ENCODE data around the gene STPG3. TPM values are rescaled to one million over a fixed set of nuclear protein-coding genes. Genes with fewer than 3 reads are reported as not detected.

Gene STPG3
- total and polyA plus RNA-seq, 12 donors, result 0.25 to 3.1 (median 0.32) TPM; not detected in 9

DNA sequence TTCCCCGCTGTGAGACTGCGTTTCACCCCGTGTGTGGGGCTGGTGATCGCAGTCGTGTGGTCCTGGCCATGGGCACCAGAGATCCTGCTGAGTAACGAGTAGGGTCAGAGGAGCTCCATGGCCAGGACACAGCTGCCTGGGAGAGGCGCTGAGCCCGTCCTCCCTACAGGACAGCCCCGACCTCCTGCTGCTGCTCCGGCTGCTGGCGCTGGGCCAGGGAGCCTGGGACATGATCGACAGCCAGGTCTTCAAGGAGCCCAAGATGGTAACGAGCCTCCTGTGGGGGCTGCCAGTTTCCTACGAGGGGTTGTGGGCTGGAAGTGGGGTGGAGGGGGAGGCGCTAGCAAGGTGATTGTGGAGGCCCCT lies 15.1 kb downstream of the STPG3 start:
- Histone ChIP-seq H3K4me1 (replicated peaks in 1 of 2) (peaks cover 4 to 16% of the 10 kb centered on the region in 2 donors), H3K4me3 (no peak overlapping the region), H3K27ac (no peak overlapping the region), H3K9me3 (replicated peaks in 1 of 3) (no peaks in the 10 kb centered on the region), H3K36me3 (replicated peaks in 1 of 2) (peaks cover 0 to 35% of the 10 kb centered on the region in 2 donors), H3K27me3 (no peaks in the 10 kb centered on the region)
- WGBS, 4 donors, result 75 to 91% (median 82%) methylated on average over 11 to 15 of the region's 15 CpGs
- peak in 3 of 7 donors; percentile 16 to 25 (median 23) for DNase-seq
- intact Hi-C loops (cut with DNase I), result no loop called here
- TF ChIP-seq POLR2A (IDR thresholded peaks at IDR 0.05), result no peak
- TF ChIP-seq, protein P1, sequence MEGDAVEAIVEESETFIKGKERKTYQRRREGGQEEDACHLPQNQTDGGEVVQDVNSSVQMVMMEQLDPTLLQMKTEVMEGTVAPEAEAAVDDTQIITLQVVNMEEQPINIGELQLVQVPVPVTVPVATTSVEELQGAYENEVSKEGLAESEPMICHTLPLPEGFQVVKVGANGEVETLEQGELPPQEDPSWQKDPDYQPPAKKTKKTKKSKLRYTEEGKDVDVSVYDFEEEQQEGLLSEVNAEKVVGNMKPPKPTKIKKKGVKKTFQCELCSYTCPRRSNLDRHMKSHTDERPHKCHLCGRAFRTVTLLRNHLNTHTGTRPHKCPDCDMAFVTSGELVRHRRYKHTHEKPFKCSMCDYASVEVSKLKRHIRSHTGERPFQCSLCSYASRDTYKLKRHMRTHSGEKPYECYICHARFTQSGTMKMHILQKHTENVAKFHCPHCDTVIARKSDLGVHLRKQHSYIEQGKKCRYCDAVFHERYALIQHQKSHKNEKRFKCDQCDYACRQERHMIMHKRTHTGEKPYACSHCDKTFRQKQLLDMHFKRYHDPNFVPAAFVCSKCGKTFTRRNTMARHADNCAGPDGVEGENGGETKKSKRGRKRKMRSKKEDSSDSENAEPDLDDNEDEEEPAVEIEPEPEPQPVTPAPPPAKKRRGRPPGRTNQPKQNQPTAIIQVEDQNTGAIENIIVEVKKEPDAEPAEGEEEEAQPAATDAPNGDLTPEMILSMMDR (IDR thresholded peaks at IDR 0.05), result no peak

DNA sequence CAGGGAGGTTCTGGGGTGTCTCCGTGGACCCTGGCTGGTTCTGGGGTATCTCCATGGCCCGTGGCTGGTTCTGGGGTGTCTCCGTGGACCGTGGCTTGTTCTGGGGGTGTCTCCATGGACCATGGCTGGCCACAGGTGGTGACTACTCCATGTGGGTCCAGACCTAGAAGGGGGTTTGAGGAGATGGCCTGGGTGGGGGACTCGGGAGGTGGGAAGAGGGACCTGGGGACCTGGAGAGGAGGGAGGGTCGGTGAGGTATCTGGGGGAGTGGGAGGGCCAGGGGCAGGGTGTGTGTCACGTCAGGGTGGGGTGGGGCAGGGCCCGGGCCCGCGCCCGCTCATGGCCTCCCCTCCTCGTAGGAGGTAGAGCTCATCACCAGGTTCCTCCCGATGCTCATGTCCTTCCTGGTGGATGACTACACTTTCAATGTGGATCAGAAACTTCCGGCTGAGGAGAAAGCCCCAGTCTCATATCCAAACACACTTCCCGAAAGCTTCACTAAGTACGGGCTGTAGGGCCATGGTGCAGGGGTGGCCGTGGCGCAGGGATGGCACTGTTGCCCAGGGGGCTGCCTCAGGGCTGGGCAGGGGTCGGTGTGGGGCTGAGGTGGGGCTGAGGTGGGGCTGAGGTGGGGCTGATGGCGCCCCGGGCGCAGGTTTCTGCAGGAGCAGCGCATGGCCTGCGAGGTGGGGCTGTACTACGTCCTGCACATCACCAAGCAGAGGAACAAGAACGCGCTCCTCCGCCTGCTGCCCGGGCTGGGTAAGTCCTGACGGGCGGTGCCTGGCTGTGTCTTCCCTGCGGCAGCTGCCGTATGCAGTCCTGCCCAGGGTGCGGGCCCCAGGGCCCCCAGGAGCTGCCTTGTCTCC lies 15.7 kb downstream of the STPG3 start:
- Histone ChIP-seq H3K9me3 (replicated peaks in 1 of 3) (no peaks in the 10 kb centered on the region), H3K36me3 (replicated peaks in 1 of 2) (peaks cover 0 to 37% of the 10 kb centered on the region in 2 donors), H3K4me1 (replicated peaks in 1 of 2) (peaks cover 4 to 16% of the 10 kb centered on the region in 2 donors), H3K4me3 (no peak overlapping the region), H3K27ac (no peak overlapping the region), H3K27me3 (no peaks in the 10 kb centered on the region)
- intact Hi-C loops (cut with DNase I), result no loop called here
- 84 to 95% (median 89%) methylated on average over 14 to 34 of the region's 34 CpGs for WGBS, 4 donors
- TF ChIP-seq, protein P1 (IDR thresholded peaks at IDR 0.05), result no peak
- TF ChIP-seq POLR2A (IDR thresholded peaks at IDR 0.05), result no peak
- no peak for DNase-seq

DNA sequence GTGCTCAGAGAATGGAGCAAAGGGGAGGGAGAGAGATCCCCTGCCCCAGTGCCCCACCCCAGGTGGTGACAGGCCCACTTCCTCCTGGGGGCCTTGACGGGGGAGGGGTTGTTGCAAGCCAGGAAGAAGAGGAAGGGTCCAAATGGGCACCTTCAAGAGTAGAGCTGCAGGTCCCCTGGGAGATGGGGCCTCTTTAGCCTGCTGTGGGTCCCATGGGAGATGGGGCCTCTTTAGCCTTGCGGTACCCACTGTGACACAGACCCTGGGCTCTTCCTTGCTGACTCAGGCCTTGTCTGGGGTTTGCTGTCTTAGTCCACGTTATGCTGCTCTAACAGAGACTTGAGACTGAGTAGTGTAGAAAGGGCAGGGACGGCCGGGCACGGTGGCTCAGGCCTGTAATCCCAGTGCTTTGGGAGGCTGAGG lies 16.9 kb downstream of the STPG3 start:
- no peak for TF ChIP-seq POLR2A (IDR thresholded peaks at IDR 0.05)
- TF ChIP-seq, protein P1 (IDR thresholded peaks at IDR 0.05), result no peak
- intact Hi-C loops (cut with DNase I), result no loop called here
- H3K4me3 ChIP-seq, result no peak overlapping the region
- peaks cover 4 to 16% of the 10 kb centered on the region in 2 donors for H3K4me1 ChIP-seq (replicated peaks in 1 of 2)
- peak overlapping the region in 1 of 5 donors; percentile 81 for H3K27ac ChIP-seq
- WGBS, 4 donors, result 81 to 93% (median 87%) methylated on average over 6 of the region's 6 CpGs
- no peaks in the 10 kb centered on the region for H3K27me3 ChIP-seq
- peak in 1 of 7 donors; percentile 22 for DNase-seq
- H3K9me3 ChIP-seq (replicated peaks in 1 of 3), result no peaks in the 10 kb centered on the region
- H3K36me3 ChIP-seq (replicated peaks in 1 of 2), result peaks cover 0 to 48% of the 10 kb centered on the region in 2 donors

DNA sequence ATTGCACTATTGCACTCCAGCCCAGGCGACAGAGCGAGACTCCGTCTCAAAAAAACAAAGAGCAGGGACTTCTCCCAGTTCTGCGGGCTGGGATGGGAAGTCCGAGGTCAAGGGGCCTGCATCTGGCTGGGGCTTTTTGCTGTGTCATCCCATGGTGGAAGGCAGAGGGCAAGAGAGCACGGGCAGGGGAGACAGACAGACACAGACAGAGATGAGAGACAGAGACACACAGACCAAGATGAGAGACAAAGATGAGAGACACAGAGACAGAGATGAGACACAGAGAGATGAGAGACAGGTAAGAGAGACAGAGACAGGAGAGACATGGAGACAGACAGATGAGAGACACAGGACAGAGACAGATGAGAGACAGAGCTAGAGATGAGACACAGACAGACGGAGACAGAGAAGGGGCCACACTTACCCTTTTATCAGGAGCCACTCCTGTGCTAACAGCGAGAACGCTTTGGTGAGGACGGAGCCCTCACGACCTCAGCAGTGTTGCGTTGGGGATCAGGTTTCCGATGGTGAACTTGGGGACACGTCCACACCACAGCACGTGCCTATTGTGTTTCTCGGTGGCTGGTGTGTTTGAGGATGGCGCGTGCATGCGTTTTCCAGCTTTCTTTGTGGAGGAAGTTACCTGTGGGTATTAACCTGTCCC lies 17.6 kb downstream of the STPG3 start:
- peak overlapping the region in 3 of 5 donors; percentile 45 to 81 (median 58) for H3K27ac ChIP-seq

More for the DNA sequence above, 17.6 kb downstream of the STPG3 start:
- no peak for TF ChIP-seq POLR2A (IDR thresholded peaks at IDR 0.05)
- TF ChIP-seq, protein P1 (IDR thresholded peaks at IDR 0.05), result no peak
- no peaks in the 10 kb centered on the region for H3K9me3 ChIP-seq (replicated peaks in 1 of 3)
- DNase-seq, result peak in 4 of 7 donors; percentile 22 to 63 (median 38)
- peak overlapping the region in 1 of 4 donors; percentile 5 for H3K4me3 ChIP-seq
- intact Hi-C loops (cut with DNase I), result no loop called here
- peaks cover 4 to 16% of the 10 kb centered on the region in 2 donors for H3K4me1 ChIP-seq (replicated peaks in 1 of 2)
- H3K27me3 ChIP-seq, result no peaks in the 10 kb centered on the region
- peaks cover 0 to 49% of the 10 kb centered on the region in 2 donors for H3K36me3 ChIP-seq (replicated peaks in 1 of 2)
- WGBS, 4 donors, result 72 to 82% (median 76%) methylated on average over 18 to 19 of the region's 19 CpGs

Measured in adrenal gland (tissue), 12 donors.